ENCODE measurements around the gene TNFRSF4. TPM values are rescaled to one million over a fixed set of nuclear protein-coding genes. Genes with fewer than 3 reads are reported as not detected.
A peak's percentile ranks its signal among the peaks of the same experiment; 100 is the strongest.

Gene TNFRSF4
- total and polyA plus RNA-seq, 9 of the 15 experiments (the other 6 are each of a cell fraction or from before 2014, with no cell fraction given) = 0.07 to 0.44 (median 0.19) TPM; not detected in 5

DNA sequence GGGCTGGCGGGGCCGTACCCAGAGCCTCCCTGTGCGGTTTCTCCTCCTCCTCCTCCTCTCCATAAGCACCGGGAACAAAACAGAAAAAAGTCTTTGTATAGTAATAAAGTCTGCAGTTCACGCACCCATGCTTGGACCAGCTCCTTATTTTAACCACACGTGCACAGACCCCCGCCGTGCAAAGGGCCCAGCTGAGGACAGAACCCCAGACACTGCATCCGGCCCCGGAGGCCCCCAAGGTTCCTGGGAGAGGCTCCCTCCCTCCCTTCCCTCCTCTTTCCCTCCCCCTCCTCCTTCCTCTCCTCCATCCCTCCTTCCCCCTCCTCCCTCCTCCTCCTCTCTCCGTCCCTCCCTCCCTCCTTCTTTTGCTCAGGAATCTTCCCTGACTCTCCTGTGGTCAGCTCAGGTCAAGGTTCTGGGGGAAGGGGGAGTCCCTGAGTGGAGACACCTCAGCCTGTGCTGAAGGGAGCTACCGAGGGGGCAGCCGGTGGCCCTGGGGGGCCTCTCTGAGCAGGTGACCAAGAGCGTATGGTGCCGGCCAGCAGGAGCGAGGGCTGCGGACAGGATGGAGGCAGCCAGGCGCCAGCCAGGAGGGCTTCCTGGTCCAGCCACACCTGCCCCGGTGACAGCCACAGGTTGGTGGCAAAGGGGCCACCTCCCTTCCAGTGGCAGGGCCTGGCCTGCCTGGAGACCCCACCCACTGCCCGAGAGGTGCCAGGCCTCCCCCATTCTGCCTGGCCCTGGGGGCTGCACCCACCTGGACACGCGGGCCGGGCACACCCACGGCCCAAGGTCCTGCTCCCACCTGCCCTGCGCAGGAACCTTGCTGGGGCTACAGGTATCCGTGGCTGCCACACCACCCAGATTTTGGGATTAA lies 43.5 kb downstream of the TNFRSF4 start:
- Histone ChIP-seq H3K9me3 (replicated peaks; ENCODE audit: control insufficient read depth, insufficient read depth, low read depth, low read length) (0 out of 2 replicates have a peak, but pooled peaks cover under 1% of the 10 kb centered on the region), H4K20me1 (replicated peaks; ENCODE audit: control insufficient read depth, insufficient read depth, low read length) (peaks cover 6% of the 10 kb centered on the region; the same call in 1 of the 2 replicates), H3K9me1 (ENCODE audit: control insufficient read depth, insufficient read depth, low read length) (no peaks in the 10 kb centered on the region), H3K4me1 (replicated peaks in 1 of 2; ENCODE audit: control insufficient read depth in 2 of 2, insufficient read depth in 2 of 2, low read length in 2 of 2) (peaks cover 0 to 83% of the 10 kb centered on the region in 2 experiments; a peak in 2 of 5 replicates), H3K4me2 (ENCODE audit: insufficient read depth, low read length) (no peak overlapping the region), H3K36me3 (ENCODE audit: control insufficient read depth, insufficient read depth, low read length) (no peaks in the 10 kb centered on the region), H3K4me3 (no peak overlapping the region), H3K79me2 (ENCODE audit: control insufficient read depth, insufficient read depth, low read length) (no peaks in the 10 kb centered on the region), H3K27me3 (ENCODE audit: control insufficient read depth in 2 of 2, insufficient read depth in 2 of 2, low read length in 2 of 2) (peaks cover 63 to 86% of the 10 kb centered on the region in 2 experiments), H3K9ac (ENCODE audit: insufficient read depth in 1 of 2, low read depth in 2 of 2, low read length in 2 of 2) (peak overlapping the region in 1 of 2 experiments; percentile 45; a peak in 1 of 4 replicates), H2AFZ (ENCODE audit: low read depth, low read length) (no peak overlapping the region), H3K27ac (ENCODE audit: extremely low read depth, low read depth, low read length) (no peak overlapping the region)
- 7% methylated on average over 24 of the region's 26 CpGs for WGBS (ENCODE audit: insufficient coverage, low coverage, missing lambda C conversion rate)
- in situ Hi-C loops (cut with MboI) (no loop called here), intact Hi-C loops (cut with micrococcal nuclease) (no loop called here)
- ChIA-PET CTCF (ENCODE audit: low intra/inter-chr PET ratio) (no interaction called here), POLR2A (interaction anchor here (0.6 to 1.0 kb wide), 3 partner anchors 11 to 85 kb away, joined by 3 to 5 read pairs (median 3); no protein-coding TSS in a partner anchor)
- no TSS peak for BruUV-seq (replicated peaks)
- peak in 1 of 4 experiments; percentile 12 for DNase-seq (ENCODE audit: extremely low read depth in 1 of 4, low spot score in 3 of 4)
- peak; percentile 71 for TF ChIP-seq ZNF263 (CRISPR knock-in tag; IDR thresholded peaks at IDR 0.05; ENCODE audit: borderline replicate concordance)
- TF ChIP-seq, protein P1, sequence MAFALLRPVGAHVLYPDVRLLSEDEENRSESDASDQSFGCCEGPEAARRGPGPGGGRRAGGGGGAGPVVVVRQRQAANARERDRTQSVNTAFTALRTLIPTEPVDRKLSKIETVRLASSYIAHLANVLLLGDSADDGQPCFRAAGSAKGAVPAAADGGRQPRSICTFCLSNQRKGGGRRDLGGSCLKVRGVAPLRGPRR (CRISPR knock-in tag; IDR thresholded peaks at IDR 0.05) = no peak
- TF ChIP-seq, protein P2, sequence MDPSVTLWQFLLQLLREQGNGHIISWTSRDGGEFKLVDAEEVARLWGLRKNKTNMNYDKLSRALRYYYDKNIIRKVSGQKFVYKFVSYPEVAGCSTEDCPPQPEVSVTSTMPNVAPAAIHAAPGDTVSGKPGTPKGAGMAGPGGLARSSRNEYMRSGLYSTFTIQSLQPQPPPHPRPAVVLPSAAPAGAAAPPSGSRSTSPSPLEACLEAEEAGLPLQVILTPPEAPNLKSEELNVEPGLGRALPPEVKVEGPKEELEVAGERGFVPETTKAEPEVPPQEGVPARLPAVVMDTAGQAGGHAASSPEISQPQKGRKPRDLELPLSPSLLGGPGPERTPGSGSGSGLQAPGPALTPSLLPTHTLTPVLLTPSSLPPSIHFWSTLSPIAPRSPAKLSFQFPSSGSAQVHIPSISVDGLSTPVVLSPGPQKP (CRISPR knock-in tag; IDR thresholded peaks at IDR 0.05) = no peak
- FAIRE-seq = no peak
- no peak for ATAC-seq

Measured in K562 (cell line).